Left lung (tissue), 10 donors: ENCODE results near the gene IFI27L1. TPM values are rescaled to one million over a fixed set of nuclear protein-coding genes. Genes with fewer than 3 reads are reported as not detected.

ENCODE experiments used
- ATAC-seq: fragments of 200-7000 bp; cut with Tn5 transposase; one replicate; pipeline ENCODE4 v1.9.1; 2020; ENCODE audit warnings: moderate library complexity
- DNase-seq, 4 donors: peaks; one replicate each; pipeline ENCODE4 v3.0.0-alpha.2; 2013 to 2020
- H3K27ac ChIP-seq, 2 donors: fragments of 200-600 bp; sonication (generic) in 1 of 2; one replicate each; pipeline versions ENCODE4 v1.5.0 to v1.8.0; 2020 to 2021
- H3K27me3 ChIP-seq, 2 donors: fragments of 200-600 bp; sonication (generic) in 1 of 2; one replicate each; pipeline versions ENCODE4 v1.5.0 to v1.8.0; 2020 to 2021
- H3K36me3 ChIP-seq, 2 donors: fragments of 200-600 bp; sonication (generic) in 1 of 2; one replicate each; pipeline versions ENCODE4 v1.5.0 to v1.8.0; 2020 to 2021
- H3K4me1 ChIP-seq, 2 donors: fragments of 200-600 bp; one replicate each; pipeline ENCODE4 v1.8.0; 2021
- H3K4me3 ChIP-seq, 2 donors: fragments of 200-600 bp; sonication (generic) in 1 of 2; one replicate each; pipeline versions ENCODE4 v1.5.0 to v1.8.0; 2020 to 2021; ENCODE audit warnings: mild to moderate bottlenecking in 1 of 2
- H3K9me3 ChIP-seq, 2 donors: fragments of 200-600 bp; sonication (generic) in 1 of 2; one replicate each; pipeline versions ENCODE4 v1.5.0 to v1.8.0; 2020 to 2021
- CTCF ChIP-seq, 2 donors: fragments of 200-600 bp; sonication (generic) in 1 of 2; IDR thresholded peaks; one replicate each; pipeline versions ENCODE4 v1.5.0 to v1.8.0; 2021; ENCODE audit warnings: antibody characterized with exemption in 2 of 2
- intact Hi-C, 2 donors: fragments of 100-400 bp; cut with DNase I; formaldehyde crosslinking; loops; one replicate each; pipeline versions ENCODE4 v1.11.2 to v1.14.2; 2022
- polyA plus RNA-seq, 6 donors: library from polyadenylated mRNA; unstranded; fragments of 120-200 nt; gene quantifications; one replicate each; pipeline ENCODE4 v1.2.1, GENCODE V29; 2013; ENCODE audit not compliant: insufficient read length in 6 of 6
- total RNA-seq, 2 donors: library from RNA; stranded (reverse); fragmentation: NEBNext Ultra II Directional; extraction: Animal tissue kit (Norgen Biotek cat#: 25700); gene quantifications; one replicate each; pipeline ENCODE4 v1.2.1, GENCODE V29; 2021
- donor health status: DM: no; HTN: yes; CAD: no.
- donor health status: DM: no; HTN: no; CAD: no.

IFI27L1 gene
- total and polyA plus RNA-seq, 8 donors, result 20.3 to 34.3 (median 31.2) TPM

- peaks cover 0 to 24% of the 10 kb centered on the region in 2 donors for H3K9me3 ChIP-seq
- H3K4me1 ChIP-seq, result peaks cover 0 to 12% of the 10 kb centered on the region in 2 donors
- TF ChIP-seq CTCF (IDR thresholded peaks at IDR 0.05), result no peak
- H3K36me3 ChIP-seq, result no peaks in the 10 kb centered on the region
- H3K27me3 ChIP-seq, result no peaks in the 10 kb centered on the region
- ATAC-seq (no peak), DNase-seq (no peak)
- H3K4me3 ChIP-seq, result no peak overlapping the region
- H3K27ac ChIP-seq, result no peak overlapping the region
- intact Hi-C loops, result no loop called here
Observed at GRCh38 chr14:94119071-94119470, 38.0 kb downstream of the IFI27L1 start.

GRCh38 chr14:94120667-94121340 lies 39.7 kb downstream of the IFI27L1 start:
- TF ChIP-seq CTCF (IDR thresholded peaks at IDR 0.05), result no peak
- Histone ChIP-seq H3K9me3 (peaks cover 0 to 24% of the 10 kb centered on the region in 2 donors), H3K36me3 (no peaks in the 10 kb centered on the region), H3K27me3 (no peaks in the 10 kb centered on the region), H3K27ac (no peak overlapping the region), H3K4me3 (no peak overlapping the region), H3K4me1 (no peaks in the 10 kb centered on the region)
- no peak for ATAC-seq
- intact Hi-C loops, result no loop called here
- no peak for DNase-seq

GRCh38 chr14:94121485-94121884 lies 40.4 kb downstream of the IFI27L1 start:
- ATAC-seq (no peak), DNase-seq (no peak)
- no peak overlapping the region for H3K4me3 ChIP-seq
- TF ChIP-seq CTCF (IDR thresholded peaks at IDR 0.05), result no peak
- intact Hi-C loops, result no loop called here
- H3K27me3 ChIP-seq, result no peaks in the 10 kb centered on the region
- H3K4me1 ChIP-seq, result no peaks in the 10 kb centered on the region
- no peak overlapping the region for H3K27ac ChIP-seq
- H3K36me3 ChIP-seq, result no peaks in the 10 kb centered on the region
- H3K9me3 ChIP-seq, result peaks cover 0 to 24% of the 10 kb centered on the region in 2 donors

- Histone ChIP-seq H3K27ac (no peak overlapping the region), H3K4me3 (no peak overlapping the region), H3K9me3 (peaks cover 0 to 24% of the 10 kb centered on the region in 2 donors), H3K4me1 (no peaks in the 10 kb centered on the region), H3K27me3 (no peaks in the 10 kb centered on the region), H3K36me3 (peaks cover 0 to 2% of the 10 kb centered on the region in 2 donors)
- ATAC-seq (no peak), DNase-seq (no peak)
- intact Hi-C loops, result no loop called here
- TF ChIP-seq CTCF (IDR thresholded peaks at IDR 0.05), result no peak
Observed at GRCh38 chr14:94122438-94122837, 41.3 kb downstream of the IFI27L1 start.

GRCh38 chr14:94123296-94123695 lies 42.2 kb downstream of the IFI27L1 start:
- no peak for DNase-seq
- no peak overlapping the region for H3K27ac ChIP-seq

More at GRCh38 chr14:94123296-94123695, 42.2 kb downstream of the IFI27L1 start:
- intact Hi-C loops, result no loop called here
- Histone ChIP-seq H3K36me3 (peaks cover 0 to 6% of the 10 kb centered on the region in 2 donors), H3K4me3 (no peak overlapping the region), H3K9me3 (peaks cover 0 to 24% of the 10 kb centered on the region in 2 donors), H3K4me1 (peaks cover 0 to under 1% of the 10 kb centered on the region in 2 donors), H3K27me3 (no peaks in the 10 kb centered on the region)
- no peak for ATAC-seq
- no peak for TF ChIP-seq CTCF (IDR thresholded peaks at IDR 0.05)
